Mucosa of descending colon (tissue), 3 donors: Measurements from ENCODE around the gene MRPL52. TPM values are rescaled to one million over a fixed set of nuclear protein-coding genes. Genes with fewer than 3 reads are reported as not detected.
"Not testable (repeated sequence)": the region's sequence is repeated elsewhere in the genome, so short reads cannot be mapped to it uniquely, and the experiment has no call there.

ENCODE experiments used
- ATAC-seq: fragments of 200-7000 bp; cut with Tn5 transposase; one replicate; pipeline ENCODE4 v1.9.1; 2020; ENCODE audit warnings: mild to moderate bottlenecking, moderate library complexity
- DNase-seq, 3 donors: peaks; one replicate each; pipeline ENCODE4 v3.0.0-alpha.2; 2020
- H3K36me3 ChIP-seq: fragments of 200-600 bp; one replicate; pipeline ENCODE4 v1.8.0; 2021; ENCODE audit warnings: low read depth, mild to moderate bottlenecking
- H3K4me1 ChIP-seq: fragments of 200-600 bp; one replicate; pipeline ENCODE4 v1.8.0; 2021; ENCODE audit warnings: low read depth, mild to moderate bottlenecking
- H3K4me3 ChIP-seq: fragments of 200-600 bp; one replicate; pipeline ENCODE4 v1.8.0; 2021; ENCODE audit warnings: mild to moderate bottlenecking
- H3K9me3 ChIP-seq: fragments of 200-600 bp; one replicate; pipeline ENCODE4 v1.8.0; 2021; ENCODE audit warnings: mild to moderate bottlenecking
- CTCF ChIP-seq: fragments of 200-600 bp; IDR thresholded peaks from one replicate; pipeline ENCODE4 v1.8.0; 2022; ENCODE audit warnings: antibody characterized with exemption, mild to moderate bottlenecking
- intact Hi-C, 2 donors: fragments of 100-400 bp; cut with DNase I in 1 of 2; cut with micrococcal nuclease in 1 of 2; formaldehyde crosslinking; loops; one replicate each; pipeline versions ENCODE4 v1.11.0 to v1.11.1; 2022; cut with DNase I, micrococcal nuclease
- total RNA-seq, 3 donors: library from RNA; stranded (reverse); fragmentation: NEBNext Ultra II Directional in 2 of 3; extraction: Animal tissue kit (Norgen Biotek cat#: 25700) in 2 of 3; gene quantifications; one replicate each; pipeline versions ENCODE4 v1.2.1 to v1.2.4, GENCODE V29; 2021 to 2023
- donor health status: DM: no; HTN: no; CAD: no; lungs with moderate emphysema.
- donor health status: DM: no; HTN: no; CAD: no.
- donor health status: DM: no; HTN: yes; CAD: no.

The MRPL52 gene
- total RNA-seq, 3 donors from 2014 or later = 59.1 to 79.1 (median 64.5) TPM

- TF ChIP-seq CTCF = no peak
- ATAC-seq = no peak
- Histone ChIP-seq H3K4me3 (no peak overlapping the region), H3K36me3 (no peaks in the 10 kb centered on the region), H3K9me3 (no peaks in the 10 kb centered on the region), H3K4me1 (peaks cover 11% of the 10 kb centered on the region)
- peak in 1 of 3 donors; percentile 60 for DNase-seq
- intact Hi-C loops = loop anchor here in 1 of 2 donors (2.0 kb wide), 1 partner anchor 79 kb away; no protein-coding TSS in a partner anchor
These were observed 8.3 kb upstream of the MRPL52 start for GRCh38 chr14:22821193-22822015.

DNA sequence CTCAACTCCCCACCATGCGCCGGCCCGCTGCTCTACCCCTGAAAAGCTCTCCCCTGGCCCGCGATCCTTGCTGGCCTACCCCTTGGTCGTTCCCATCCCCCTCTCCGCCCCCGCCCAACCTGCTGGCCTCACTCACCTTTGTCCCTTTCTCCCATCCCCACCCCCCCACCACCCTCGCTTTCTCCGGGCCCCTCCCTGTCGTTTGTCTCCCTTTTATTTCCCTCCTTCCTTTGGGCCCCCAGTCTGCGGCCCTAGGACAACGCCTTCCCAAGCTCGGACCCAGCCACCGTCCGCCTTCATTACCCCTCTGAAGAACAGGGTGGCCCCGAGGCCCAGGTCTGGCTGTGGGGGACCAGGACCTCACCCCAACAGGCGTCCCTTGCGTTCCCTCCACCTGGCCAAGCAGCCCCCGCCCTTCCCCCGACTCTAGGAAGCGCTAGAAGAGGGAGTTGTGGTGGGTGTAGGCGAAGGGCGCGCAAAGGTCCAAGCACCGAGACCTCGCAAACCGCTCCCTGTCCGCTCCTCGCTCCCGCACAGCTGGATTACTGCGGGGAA, 7.6 kb upstream of the MRPL52 start:
- no peak for TF ChIP-seq CTCF
- H3K9me3 ChIP-seq = no peaks in the 10 kb centered on the region
- no peaks in the 10 kb centered on the region for H3K36me3 ChIP-seq
- peaks cover 11% of the 10 kb centered on the region for H3K4me1 ChIP-seq
- H3K4me3 ChIP-seq = no peak overlapping the region
- ATAC-seq (no peak), DNase-seq (peak in 1 of 3 donors; percentile 26)
- intact Hi-C loops = loop anchor here in 1 of 2 donors (2.0 kb wide), 1 partner anchor 79 kb away; no protein-coding TSS in a partner anchor

DNA sequence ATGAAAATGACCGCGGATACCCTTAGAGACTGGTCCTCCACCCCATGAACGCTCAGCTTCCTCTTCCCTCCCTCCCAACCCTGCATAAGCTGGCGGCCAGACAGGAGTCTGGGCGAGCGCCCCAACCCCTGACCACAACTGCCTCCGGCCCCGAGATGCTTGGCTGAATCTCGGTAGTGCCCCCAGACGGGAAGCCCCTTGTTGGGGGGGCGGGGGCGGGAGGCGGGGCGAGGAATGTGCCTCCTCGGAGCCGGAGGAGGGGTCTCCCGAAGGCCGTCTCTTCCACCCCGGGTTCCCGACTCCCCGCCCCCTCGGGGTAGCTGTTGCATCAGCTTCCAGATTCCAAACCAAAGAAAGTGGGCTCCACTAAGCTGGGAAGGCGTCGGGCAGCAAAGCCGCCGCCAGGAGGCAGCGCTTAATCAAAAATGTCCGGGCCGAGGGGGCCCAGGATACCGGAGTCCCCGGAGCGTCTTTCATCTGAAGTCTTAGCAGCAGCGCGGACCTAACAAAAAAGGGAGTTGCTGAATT, 7.1 kb upstream of the MRPL52 start:
- peak; percentile 78 for ATAC-seq
- TF ChIP-seq CTCF = peak; percentile 62
- Histone ChIP-seq H3K4me1 (peaks cover 11% of the 10 kb centered on the region), H3K9me3 (no peaks in the 10 kb centered on the region), H3K36me3 (no peaks in the 10 kb centered on the region), H3K4me3 (no peak overlapping the region)
- DNase-seq = peak; percentile 80 to 87 (median 87)
- intact Hi-C loops = loop anchor here in 1 of 2 donors (2.0 kb wide), 1 partner anchor 78 kb away; no protein-coding TSS in a partner anchor

DNA sequence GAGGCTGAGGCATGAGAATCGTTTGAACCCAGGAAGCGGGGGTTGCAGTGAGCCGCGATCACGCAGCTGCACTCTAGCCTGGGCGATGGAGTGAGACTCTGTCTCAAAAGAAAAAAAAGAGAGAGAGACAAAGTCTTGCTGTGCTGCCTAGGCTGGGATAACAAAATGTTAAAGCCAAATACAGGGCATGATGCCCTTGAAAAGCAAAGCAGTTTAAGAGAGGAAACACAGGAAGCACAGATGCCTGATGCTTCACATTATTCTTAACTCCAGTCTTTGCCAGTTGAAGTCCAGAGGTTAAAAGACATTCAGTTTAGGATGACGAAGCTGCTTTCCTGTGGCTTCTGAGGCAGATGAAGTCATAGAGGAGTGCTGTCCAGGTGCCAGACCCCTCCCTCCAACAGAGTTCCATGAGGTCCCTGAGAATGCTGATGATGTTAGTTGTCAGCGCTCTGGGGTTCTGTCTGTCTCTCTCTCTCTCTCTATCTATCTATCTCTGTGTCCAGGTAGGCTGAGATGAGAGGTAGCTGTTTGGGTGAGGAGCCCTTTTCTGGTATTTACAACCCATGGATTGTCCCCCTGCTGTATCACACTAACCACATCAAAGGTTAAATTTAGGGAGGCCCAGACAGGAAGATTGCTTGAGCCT, 4.9 kb upstream of the MRPL52 start:
- intact Hi-C loops = no loop called here
- no peak for DNase-seq
- Histone ChIP-seq H3K4me3 (no peak overlapping the region), H3K36me3 (no peaks in the 10 kb centered on the region), H3K9me3 (no peaks in the 10 kb centered on the region), H3K4me1 (peaks cover 11% of the 10 kb centered on the region)
- ATAC-seq = no peak
- TF ChIP-seq CTCF = no peak

- peak in 2 of 3 donors; percentile 20 to 22 for DNase-seq
- H3K4me1 ChIP-seq, H3K36me3 ChIP-seq, H3K4me3 ChIP-seq, H3K9me3 ChIP-seq, intact Hi-C loops: not testable (repeated sequence)
- peak; percentile 2 for ATAC-seq
These were observed 519 bp upstream of the MRPL52 start for GRCh38 chr14:22829076-22829660.
